KMS-11 (cell line): Measurements from ENCODE around the gene SERPINA6.

Source experiments
- H2AFZ ChIP-seq: fragments of 200-600 bp; sonication (generic); 2 replicates; pipeline ENCODE4 v1.6.1; 2016; ENCODE audit warnings: antibody characterized with exemption, mixed run types, low read depth
- H3K27ac ChIP-seq: fragments of 200-600 bp; sonication (generic); 2 replicates; pipeline ENCODE4 v1.6.1; 2016; ENCODE audit warnings: mild to moderate bottlenecking, mixed run types
- H3K27me3 ChIP-seq: fragments of 200-600 bp; sonication (generic); 2 replicates; pipeline ENCODE4 v1.6.1; 2017; ENCODE audit warnings: mild to moderate bottlenecking, low read depth, mixed run types, moderate library complexity; ENCODE audit not compliant: insufficient read depth
- H3K36me3 ChIP-seq: fragments of 200-600 bp; sonication (generic); 2 replicates; pipeline ENCODE4 v1.6.1; 2017; ENCODE audit warnings: mild to moderate bottlenecking, mixed run types; ENCODE audit not compliant: insufficient read depth
- H3K4me1 ChIP-seq: fragments of 200-600 bp; sonication (generic); 2 replicates; pipeline ENCODE4 v1.6.1; 2016; ENCODE audit warnings: mild to moderate bottlenecking, low read depth, mixed run types; ENCODE audit not compliant: poor library complexity, severe bottlenecking
- H3K4me2 ChIP-seq: fragments of 200-600 bp; sonication (generic); 2 replicates; pipeline ENCODE4 v1.7.0; 2016; ENCODE audit warnings: mild to moderate bottlenecking, mixed run types
- H3K4me3 ChIP-seq: fragments of 200-600 bp; sonication (generic); IDR thresholded peaks from 2 replicates; pipeline ENCODE4 v1.6.1; 2017; ENCODE audit warnings: low read depth, low read length, mixed read lengths; ENCODE audit not compliant: insufficient read depth
- H3K79me2 ChIP-seq: fragments of 200-600 bp; sonication (generic); 2 replicates; pipeline ENCODE4 v1.6.1; 2016; ENCODE audit warnings: low read depth, mixed run types; ENCODE audit not compliant: insufficient read depth
- H3K9ac ChIP-seq: fragments of 200-600 bp; sonication (generic); 2 replicates; pipeline ENCODE4 v1.6.1; 2016; ENCODE audit warnings: mild to moderate bottlenecking, mixed run types
- H4K20me1 ChIP-seq: fragments of 200-600 bp; sonication (generic); 2 replicates; pipeline ENCODE4 v1.6.1; 2016; ENCODE audit warnings: mild to moderate bottlenecking, mixed run types; ENCODE audit not compliant: insufficient read depth
- TF ChIP-seq, protein P1 (sequence below): fragments of 200-600 bp; sonication (generic); conservative IDR thresholded peaks from 2 replicates; pipeline ENCODE4 v1.6.1; 2017; ENCODE audit warnings: low read depth, mild to moderate bottlenecking, antibody characterized with exemption, low read length, moderate library complexity, mixed read lengths

Gene SERPINA6

GRCh38 chr14:94317259-94317658 lies 5.9 kb downstream of the SERPINA6 start:
- Histone ChIP-seq H4K20me1 (no peaks in the 10 kb centered on the region), H3K4me1 (no peaks in the 10 kb centered on the region), H3K4me3 (no peak overlapping the region), H3K79me2 (no peaks in the 10 kb centered on the region), H3K27me3 (no peaks in the 10 kb centered on the region), H3K36me3 (no peaks in the 10 kb centered on the region), H3K9ac (no peak overlapping the region), H2AFZ (no peak overlapping the region), H3K4me2 (no peak overlapping the region), H3K27ac (no peak overlapping the region)
- TF ChIP-seq, protein P1, sequence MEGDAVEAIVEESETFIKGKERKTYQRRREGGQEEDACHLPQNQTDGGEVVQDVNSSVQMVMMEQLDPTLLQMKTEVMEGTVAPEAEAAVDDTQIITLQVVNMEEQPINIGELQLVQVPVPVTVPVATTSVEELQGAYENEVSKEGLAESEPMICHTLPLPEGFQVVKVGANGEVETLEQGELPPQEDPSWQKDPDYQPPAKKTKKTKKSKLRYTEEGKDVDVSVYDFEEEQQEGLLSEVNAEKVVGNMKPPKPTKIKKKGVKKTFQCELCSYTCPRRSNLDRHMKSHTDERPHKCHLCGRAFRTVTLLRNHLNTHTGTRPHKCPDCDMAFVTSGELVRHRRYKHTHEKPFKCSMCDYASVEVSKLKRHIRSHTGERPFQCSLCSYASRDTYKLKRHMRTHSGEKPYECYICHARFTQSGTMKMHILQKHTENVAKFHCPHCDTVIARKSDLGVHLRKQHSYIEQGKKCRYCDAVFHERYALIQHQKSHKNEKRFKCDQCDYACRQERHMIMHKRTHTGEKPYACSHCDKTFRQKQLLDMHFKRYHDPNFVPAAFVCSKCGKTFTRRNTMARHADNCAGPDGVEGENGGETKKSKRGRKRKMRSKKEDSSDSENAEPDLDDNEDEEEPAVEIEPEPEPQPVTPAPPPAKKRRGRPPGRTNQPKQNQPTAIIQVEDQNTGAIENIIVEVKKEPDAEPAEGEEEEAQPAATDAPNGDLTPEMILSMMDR: no peak

DNA sequence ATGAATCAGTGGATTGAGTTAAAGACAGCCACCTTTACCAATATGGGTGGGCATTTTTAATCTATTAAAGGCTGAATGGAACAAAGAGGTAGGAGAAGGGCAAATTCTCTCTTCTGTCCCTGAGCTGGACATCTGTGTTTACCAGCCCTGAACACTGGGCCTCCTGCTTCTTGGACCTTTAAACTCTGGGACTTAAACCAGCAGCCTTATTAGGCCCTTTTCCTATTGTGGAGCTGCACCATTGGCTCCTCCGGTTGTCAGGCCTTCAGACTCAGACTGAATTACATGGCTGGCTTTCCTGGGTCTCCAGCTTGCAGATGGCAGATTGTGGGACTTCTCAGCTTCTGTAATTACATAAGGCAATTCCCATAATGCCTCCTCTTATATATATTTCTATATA lies 6.4 kb downstream of the SERPINA6 start:
- no peak overlapping the region for H3K4me2 ChIP-seq
- no peaks in the 10 kb centered on the region for H3K27me3 ChIP-seq
- TF ChIP-seq, protein P1: no peak

DNA sequence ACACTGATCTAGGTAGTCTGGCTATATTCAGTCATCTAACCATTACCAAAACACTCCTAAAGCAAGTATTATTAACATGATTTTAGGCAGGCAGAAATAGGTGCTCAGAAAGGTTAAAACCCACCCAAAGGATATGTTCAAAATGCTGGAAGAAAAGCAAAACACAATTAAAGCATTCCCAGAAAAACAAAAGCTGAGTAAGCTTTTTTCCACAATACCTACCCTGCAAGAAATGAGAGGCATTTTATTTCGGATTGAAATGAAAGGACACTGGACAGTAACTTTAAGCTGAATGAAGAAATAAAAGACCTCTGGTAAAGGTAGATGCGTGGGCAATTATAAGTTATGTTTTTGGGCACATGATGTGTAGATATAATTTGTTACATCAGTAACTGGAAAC lies 8.2 kb downstream of the SERPINA6 start:
- Histone ChIP-seq H2AFZ (no peak overlapping the region), H3K4me1 (no peaks in the 10 kb centered on the region), H3K27me3 (no peaks in the 10 kb centered on the region), H3K9ac (no peak overlapping the region), H3K4me2 (no peak overlapping the region), H4K20me1 (no peaks in the 10 kb centered on the region), H3K4me3 (no peak overlapping the region), H3K27ac (no peak overlapping the region), H3K79me2 (no peaks in the 10 kb centered on the region), H3K36me3 (no peaks in the 10 kb centered on the region)
- TF ChIP-seq, protein P1: no peak

More for the DNA sequence above, 6.4 kb downstream of the SERPINA6 start:
- Histone ChIP-seq H3K27ac (no peak overlapping the region), H2AFZ (no peak overlapping the region), H3K4me3 (no peak overlapping the region), H3K36me3 (no peaks in the 10 kb centered on the region), H4K20me1 (no peaks in the 10 kb centered on the region), H3K9ac (no peak overlapping the region), H3K4me1 (no peaks in the 10 kb centered on the region), H3K79me2 (no peaks in the 10 kb centered on the region)

DNA sequence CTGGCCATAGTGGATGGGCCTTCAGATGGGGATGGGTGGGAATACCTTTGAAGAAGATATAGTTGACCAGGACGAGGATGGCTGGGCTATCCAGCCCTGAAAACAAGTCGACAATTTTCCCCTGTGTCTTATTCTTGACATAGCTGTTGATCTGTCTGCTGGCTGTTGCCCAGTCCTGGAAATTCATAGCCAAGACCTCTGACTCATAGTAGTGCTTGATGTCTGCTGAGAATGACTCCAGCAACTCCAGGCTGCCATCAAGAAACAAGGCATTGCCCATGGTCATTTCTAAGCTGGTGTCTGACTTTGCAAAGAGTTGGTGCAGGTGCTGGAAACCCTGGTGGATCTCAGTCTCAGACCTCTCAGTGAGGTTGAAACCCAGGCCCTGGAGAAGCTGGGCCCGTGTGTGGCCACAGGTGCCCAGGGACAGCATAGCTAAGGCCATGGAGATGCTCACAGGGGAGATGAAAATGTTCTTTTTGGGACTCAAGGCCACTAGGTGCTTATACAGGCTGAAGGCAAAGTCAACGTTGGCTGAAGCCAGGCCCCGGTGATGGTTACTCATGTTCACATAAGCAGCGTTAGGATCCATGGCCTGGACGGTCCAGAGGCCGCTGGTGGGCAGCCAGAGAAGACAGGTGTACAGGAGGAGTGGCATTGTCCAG lies 9.0 kb downstream of the SERPINA6 start:
- H3K79me2 ChIP-seq: no peaks in the 10 kb centered on the region
- no peaks in the 10 kb centered on the region for H3K4me1 ChIP-seq
- no peak overlapping the region for H3K4me2 ChIP-seq
- no peaks in the 10 kb centered on the region for H3K36me3 ChIP-seq
- H3K27me3 ChIP-seq: no peaks in the 10 kb centered on the region
- TF ChIP-seq, protein P1: no peak
- no peaks in the 10 kb centered on the region for H4K20me1 ChIP-seq
- H3K9ac ChIP-seq: no peak overlapping the region
- no peak overlapping the region for H2AFZ ChIP-seq
- H3K4me3 ChIP-seq: no peak overlapping the region
- no peak overlapping the region for H3K27ac ChIP-seq
